CD14-positive monocyte (primary cell): ENCODE data around the gene WWOX. TPM values are rescaled to one million over a fixed set of nuclear protein-coding genes. Genes with fewer than 3 reads are reported as not detected.

Experiments used
- DNase-seq, 3 donors: peaks; one replicate each; pipeline ENCODE4 v3.0.0-alpha.2; 2011 to 2022
- H2AFZ ChIP-seq: 2 replicates; pipeline ENCODE4 v1.6.0; 2012; ENCODE audit warnings: mild to moderate bottlenecking, low read depth, low read length, inconsistent platforms; ENCODE audit not compliant: insufficient read depth, poor library complexity, severe bottlenecking
- H3K27ac ChIP-seq, 2 donors: 1 replicate in 1 of 2; 2 replicates in 1 of 2; pipeline ENCODE4 v1.5.1; 2012 to 2013; ENCODE audit warnings: low read length in 2 of 2, control low read depth in 1 of 2, inconsistent platforms in 1 of 2, low read depth in 1 of 2, mild to moderate bottlenecking in 1 of 2
- H3K27me3 ChIP-seq, 2 donors: one replicate each; pipeline versions ENCODE4 v1.6.0 to v1.6.1; 2011 to 2013; ENCODE audit warnings: low read length in 2 of 2; ENCODE audit not compliant: control insufficient read depth in 2 of 2, insufficient read depth in 2 of 2
- H3K36me3 ChIP-seq, 2 donors: replicated peaks in 1 of 2; 1 replicate in 1 of 2; 2 replicates in 1 of 2; pipeline versions ENCODE4 v1.5.1 to v1.6.1; 2012 to 2013; ENCODE audit warnings: low read length in 2 of 2, control low read depth in 1 of 2, inconsistent platforms in 1 of 2, mild to moderate bottlenecking in 1 of 2; ENCODE audit not compliant: insufficient read depth in 2 of 2, control insufficient read depth in 1 of 2
- H3K4me1 ChIP-seq, 2 donors: 1 replicate in 1 of 2; 2 replicates in 1 of 2; pipeline versions ENCODE4 v1.5.1 to v1.6.1; 2012 to 2013; ENCODE audit warnings: low read length in 2 of 2, control low read depth in 1 of 2, inconsistent platforms in 1 of 2, mild to moderate bottlenecking in 1 of 2, moderate library complexity in 1 of 2; ENCODE audit not compliant: insufficient read depth in 2 of 2, control insufficient read depth in 1 of 2
- H3K4me2 ChIP-seq: replicated peaks from 2 replicates; pipeline ENCODE3; 2012; ENCODE audit warnings: low read length, moderate library complexity, mild to moderate bottlenecking; ENCODE audit not compliant: poor library complexity, severe bottlenecking; ENCODE audit errors: extremely low read depth
- H3K4me3 ChIP-seq, 3 experiments: fragments of 200-600 bp in 1 of 3; sonication (generic) in 1 of 3; replicated peaks in 1 of 3; 1 replicate in 2 of 3; 2 replicates in 1 of 3; pipeline ENCODE4 v1.5.1; 2011 to 2013; ENCODE audit warnings: low read length in 3 of 3, mild to moderate bottlenecking in 3 of 3, control low read depth in 2 of 3, low read depth in 2 of 3, inconsistent platforms in 1 of 3, moderate library complexity in 1 of 3
- H3K79me2 ChIP-seq: 2 replicates; pipeline ENCODE4 v1.6.0; 2012; ENCODE audit warnings: mild to moderate bottlenecking, control low read depth, inconsistent platforms, low read length, moderate library complexity; ENCODE audit not compliant: insufficient read depth
- H3K9ac ChIP-seq: 2 replicates; pipeline ENCODE4 v1.6.0; 2017; ENCODE audit warnings: low read length, mild to moderate bottlenecking; ENCODE audit not compliant: insufficient read depth, poor library complexity, severe bottlenecking
- H3K9me3 ChIP-seq, 2 donors: replicated peaks in 1 of 2; 1 replicate in 1 of 2; 2 replicates in 1 of 2; pipeline versions ENCODE4 v1.5.1 to v1.6.1; 2012 to 2013; ENCODE audit warnings: low read length in 2 of 2, control low read depth in 1 of 2; ENCODE audit not compliant: control insufficient read depth in 1 of 2, insufficient read depth in 1 of 2
- H4K20me1 ChIP-seq: 2 replicates; pipeline ENCODE4 v1.6.0; 2012; ENCODE audit warnings: mild to moderate bottlenecking, low read length, control low read depth, moderate library complexity; ENCODE audit not compliant: insufficient read depth
- H3K27ac Mint-ChIP-seq, 7 donors: one replicate each; pipeline ENCODE4 v1.8.0; 2020; ENCODE audit warnings: mild to moderate bottlenecking in 7 of 7, mixed read lengths in 7 of 7, moderate library complexity in 6 of 7, inconsistent platforms in 2 of 7
- H3K27me3 Mint-ChIP-seq, 3 donors: one replicate each; pipeline ENCODE4 v1.8.0; 2021 to 2022; ENCODE audit warnings: low read depth in 3 of 3, mild to moderate bottlenecking in 3 of 3, mixed read lengths in 3 of 3, moderate library complexity in 3 of 3, inconsistent platforms in 1 of 3
- H3K36me3 Mint-ChIP-seq, 2 donors: one replicate each; pipeline ENCODE4 v1.8.0; 2020; ENCODE audit warnings: mixed read lengths in 2 of 2, inconsistent platforms in 1 of 2, mild to moderate bottlenecking in 1 of 2
- H3K4me1 Mint-ChIP-seq: one replicate; pipeline ENCODE4 v1.8.0; 2020; ENCODE audit warnings: mild to moderate bottlenecking, mixed read lengths
- H3K4me3 Mint-ChIP-seq, 2 donors: one replicate each; pipeline ENCODE4 v1.8.0; 2020; ENCODE audit warnings: mild to moderate bottlenecking in 2 of 2, mixed read lengths in 2 of 2, moderate library complexity in 1 of 2
- H3K9me3 Mint-ChIP-seq, 7 donors: one replicate each; pipeline ENCODE4 v1.8.0; 2020 to 2022; ENCODE audit warnings: mixed read lengths in 7 of 7, mild to moderate bottlenecking in 6 of 7, moderate library complexity in 6 of 7, inconsistent platforms in 2 of 7
- WGBS: methylation state at CpG from one replicate; pipeline ENCODE4 v1.1.5; 2013; ENCODE audit warnings: missing lambda C conversion rate; ENCODE audit not compliant: insufficient coverage; 5-methylcytosine and 5-hydroxymethylcytosine counted together
- intact Hi-C, 2 donors: fragments of 100-400 bp; cut with micrococcal nuclease; formaldehyde crosslinking; loops; one replicate each; pipeline versions ENCODE4 v1.15.0 to v1.15.1; 2023
- polyA plus RNA-seq, 3 donors: library from polyadenylated mRNA; depleted of rRNA in 1 of 3; unstranded in 2 of 3; stranded (reverse) in 1 of 3; fragments of 300-500 nt in 2 of 3; fragments of >200 nt in 1 of 3; fragmentation: Illumina TruSeq in 2 of 3; gene quantifications; 1 replicate in 2 of 3; 2 replicates in 1 of 3; pipeline ENCODE4 v1.2.3, GENCODE V29; 2012 to 2021
- TF ChIP-seq, protein P1 (sequence below): fragments of 200-600 bp; IDR thresholded peaks from one replicate; pipeline ENCODE4 v1.8.0; 2022; ENCODE audit warnings: antibody characterized with exemption, mild to moderate bottlenecking

WWOX gene
- polyA plus RNA-seq, 3 donors = 4.0 to 7.0 (median 6.3) TPM

DNA sequence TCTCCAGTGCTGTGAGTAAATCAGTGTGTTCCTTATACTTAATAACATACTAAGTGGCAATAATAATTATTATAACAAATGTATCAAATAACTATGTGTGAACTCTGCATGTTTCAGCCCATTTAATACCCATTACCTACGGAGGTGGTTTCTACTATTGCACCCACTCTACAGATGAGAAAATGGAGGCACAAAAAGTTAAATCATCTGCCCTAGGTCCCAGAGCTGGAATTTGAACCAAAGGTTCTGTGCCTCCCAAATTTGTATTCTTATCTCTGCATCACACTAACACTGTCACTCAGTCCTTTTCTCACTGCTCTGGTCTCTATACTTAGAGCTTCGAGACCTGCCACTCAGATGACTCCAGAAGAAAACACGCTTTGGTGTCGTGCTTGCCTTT lies 1084.1 kb downstream of the WWOX start:
- no peak for DNase-seq
- Histone ChIP-seq H3K27ac (no peak overlapping the region), H3K4me2 (no peak overlapping the region), H2AFZ (no peak overlapping the region), H3K36me3 (no peaks in the 10 kb centered on the region), H3K79me2 (no peaks in the 10 kb centered on the region), H3K27me3 (no peaks in the 10 kb centered on the region), H3K9me3 (peaks cover 4 to 8% of the 10 kb centered on the region in 2 donors), H4K20me1 (no peaks in the 10 kb centered on the region), H3K9ac (no peak overlapping the region), H3K4me3 (no peak overlapping the region), H3K4me1 (no peaks in the 10 kb centered on the region)
- Mint-ChIP-seq H3K4me1 (peaks cover 3% of the 10 kb centered on the region), H3K36me3 (no peaks in the 10 kb centered on the region), H3K27ac (no peak overlapping the region), H3K4me3 (no peak overlapping the region), H3K27me3 (peaks cover 2 to 7% (median 4%) of the 10 kb centered on the region in 3 donors), H3K9me3 (peaks cover 7 to 16% (median 10%) of the 10 kb centered on the region in 7 donors)
- WGBS = 100% methylated on average over 1 of the region's 4 CpGs
- intact Hi-C loops = loop anchor here in 1 of 2 donors (10.0 kb wide), 1 partner anchor 49 kb away; no protein-coding TSS in a partner anchor
- TF ChIP-seq, protein P1, sequence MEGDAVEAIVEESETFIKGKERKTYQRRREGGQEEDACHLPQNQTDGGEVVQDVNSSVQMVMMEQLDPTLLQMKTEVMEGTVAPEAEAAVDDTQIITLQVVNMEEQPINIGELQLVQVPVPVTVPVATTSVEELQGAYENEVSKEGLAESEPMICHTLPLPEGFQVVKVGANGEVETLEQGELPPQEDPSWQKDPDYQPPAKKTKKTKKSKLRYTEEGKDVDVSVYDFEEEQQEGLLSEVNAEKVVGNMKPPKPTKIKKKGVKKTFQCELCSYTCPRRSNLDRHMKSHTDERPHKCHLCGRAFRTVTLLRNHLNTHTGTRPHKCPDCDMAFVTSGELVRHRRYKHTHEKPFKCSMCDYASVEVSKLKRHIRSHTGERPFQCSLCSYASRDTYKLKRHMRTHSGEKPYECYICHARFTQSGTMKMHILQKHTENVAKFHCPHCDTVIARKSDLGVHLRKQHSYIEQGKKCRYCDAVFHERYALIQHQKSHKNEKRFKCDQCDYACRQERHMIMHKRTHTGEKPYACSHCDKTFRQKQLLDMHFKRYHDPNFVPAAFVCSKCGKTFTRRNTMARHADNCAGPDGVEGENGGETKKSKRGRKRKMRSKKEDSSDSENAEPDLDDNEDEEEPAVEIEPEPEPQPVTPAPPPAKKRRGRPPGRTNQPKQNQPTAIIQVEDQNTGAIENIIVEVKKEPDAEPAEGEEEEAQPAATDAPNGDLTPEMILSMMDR = no peak

- no peaks in the 10 kb centered on the region for H4K20me1 ChIP-seq
- H3K9ac ChIP-seq = no peak overlapping the region
- H3K4me2 ChIP-seq = no peak overlapping the region
- H3K79me2 ChIP-seq = no peaks in the 10 kb centered on the region
- no peak overlapping the region for H2AFZ ChIP-seq
- Mint-ChIP-seq H3K27me3 (peaks cover 2 to 5% (median 4%) of the 10 kb centered on the region in 3 donors), H3K27ac (no peak overlapping the region), H3K36me3 (no peaks in the 10 kb centered on the region), H3K4me3 (no peak overlapping the region), H3K9me3 (peaks cover under 1 to 8% (median 7%) of the 10 kb centered on the region in 7 donors), H3K4me1 (peaks cover 3% of the 10 kb centered on the region)
- TF ChIP-seq, protein P1 = no peak
- no peaks in the 10 kb centered on the region for H3K36me3 ChIP-seq
- intact Hi-C loops = loop anchor here in 1 of 2 donors (10.0 kb wide), 1 partner anchor 50 kb away; no protein-coding TSS in a partner anchor
- H3K4me1 ChIP-seq = no peaks in the 10 kb centered on the region
- no peaks in the 10 kb centered on the region for H3K27me3 ChIP-seq
- H3K4me3 ChIP-seq = no peak overlapping the region
- no peak overlapping the region for H3K27ac ChIP-seq
- no CpG with 5 or more reads among the region's 2 CpGs for WGBS
- DNase-seq = no peak
- peaks cover 0 to 3% of the 10 kb centered on the region in 2 donors for H3K9me3 ChIP-seq
These were observed 1085.1 kb downstream of the WWOX start for GRCh38 chr16:79184464-79185030.
